Activated T-cell treated with anti-CD3 and anti-CD28 coated beads, Interleukin-2, amount 50 U/mL, for 72 hours (primary cell): Measurements from ENCODE around the gene PRKCE. TPM values are rescaled to one million over a fixed set of nuclear protein-coding genes. Genes with fewer than 3 reads are reported as not detected.
"Not testable (repeated sequence)": the region's sequence is repeated elsewhere in the genome, so short reads cannot be mapped to it uniquely, and the experiment has no call there.

Experiments used
- ATAC-seq, 2 donors: fragments of 150-1000 bp; cut with Tn5 transposase; replicated peaks in 1 of 2; 2 replicates each; pipeline ENCODE4 v1.10.0; 2021; ENCODE audit warnings: moderate library complexity in 2 of 2, mild to moderate bottlenecking in 1 of 2
- DNase-seq, 2 donors: peaks; one replicate each; pipeline ENCODE4 v3.0.0; 2021 to 2022; ENCODE audit warnings: mixed read lengths in 1 of 2
- H3K27ac Mint-ChIP-seq: one replicate; pipeline ENCODE4 v1.8.0; 2022; ENCODE audit warnings: mild to moderate bottlenecking, moderate library complexity, mixed read lengths
- H3K27me3 Mint-ChIP-seq: one replicate; pipeline ENCODE4 v1.8.0; 2022; ENCODE audit warnings: low read depth, mixed read lengths
- H3K36me3 Mint-ChIP-seq, 2 donors: one replicate each; pipeline ENCODE4 v1.8.0; 2022; ENCODE audit warnings: mixed read lengths in 2 of 2, mild to moderate bottlenecking in 1 of 2; ENCODE audit not compliant: insufficient read depth in 2 of 2
- H3K4me1 Mint-ChIP-seq: one replicate; pipeline ENCODE4 v1.8.0; 2022; ENCODE audit warnings: low read depth, mixed read lengths
- H3K4me3 Mint-ChIP-seq, 2 donors: one replicate each; pipeline ENCODE4 v1.8.0; 2022; ENCODE audit warnings: mild to moderate bottlenecking in 2 of 2, mixed read lengths in 2 of 2, moderate library complexity in 2 of 2
- H3K9me3 Mint-ChIP-seq, 2 donors: one replicate each; pipeline ENCODE4 v1.8.0; 2022; ENCODE audit warnings: mixed read lengths in 2 of 2
- total RNA-seq, 2 donors: library from RNA; stranded (reverse); gene quantifications; one replicate each; pipeline ENCODE4 v1.2.3, GENCODE V29; 2022

The PRKCE gene
- total RNA-seq, 2 donors from 2014 or later, result 19.3 to 35.3 TPM

GRCh38 chr2:45851576-45852304 is 200.3 kb downstream of the PRKCE start:
- Mint-ChIP-seq H3K4me1 (peaks cover 30% of the 10 kb centered on the region), H3K4me3 (no peak overlapping the region), H3K36me3 (peaks cover 4 to 7% of the 10 kb centered on the region in 2 donors), H3K9me3 (peaks cover 0 to 2% of the 10 kb centered on the region in 2 donors), H3K27ac (no peak overlapping the region), H3K27me3 (no peaks in the 10 kb centered on the region)
- no peak for ATAC-seq
- DNase-seq, result no peak

GRCh38 chr2:45852450-45853150 is 201.1 kb downstream of the PRKCE start:
- Mint-ChIP-seq H3K4me3 (no peak overlapping the region), H3K27me3 (no peaks in the 10 kb centered on the region), H3K27ac (no peak overlapping the region), H3K36me3 (peaks cover 4 to 7% of the 10 kb centered on the region in 2 donors), H3K9me3 (peaks cover 0 to 2% of the 10 kb centered on the region in 2 donors), H3K4me1 (peaks cover 32% of the 10 kb centered on the region)
- ATAC-seq, result no peak
- DNase-seq, result no peak

GRCh38 chr2:45855374-45855773 is 203.9 kb downstream of the PRKCE start:
- ATAC-seq, result no peak
- peaks cover 40% of the 10 kb centered on the region for H3K4me1 Mint-ChIP-seq
- no peak for DNase-seq
- peaks cover 4% of the 10 kb centered on the region in 2 donors for H3K36me3 Mint-ChIP-seq
- no peak overlapping the region for H3K4me3 Mint-ChIP-seq
- no peak overlapping the region for H3K27ac Mint-ChIP-seq
- H3K9me3 Mint-ChIP-seq, result peaks cover 0 to 2% of the 10 kb centered on the region in 2 donors
- no peaks in the 10 kb centered on the region for H3K27me3 Mint-ChIP-seq

GRCh38 chr2:45856391-45857274 is 205.2 kb downstream of the PRKCE start:
- Mint-ChIP-seq H3K4me1 (peaks cover 38% of the 10 kb centered on the region), H3K27me3 (no peaks in the 10 kb centered on the region), H3K27ac (no peak overlapping the region), H3K4me3 (no peak overlapping the region), H3K9me3 (no peaks in the 10 kb centered on the region), H3K36me3 (no peaks in the 10 kb centered on the region)
- DNase-seq (no peak), ATAC-seq (no peak)

- H3K36me3 Mint-ChIP-seq, result no peaks in the 10 kb centered on the region
- no peaks in the 10 kb centered on the region for H3K9me3 Mint-ChIP-seq
- ATAC-seq (no peak), DNase-seq (no peak)
- H3K4me1 Mint-ChIP-seq, result peaks cover 41% of the 10 kb centered on the region
- no peak overlapping the region for H3K27ac Mint-ChIP-seq
- H3K4me3 Mint-ChIP-seq, result no peak overlapping the region
- H3K27me3 Mint-ChIP-seq, result no peaks in the 10 kb centered on the region
These were observed 205.8 kb downstream of the PRKCE start for GRCh38 chr2:45857275-45857609.

GRCh38 chr2:45857867-45858520 is 206.5 kb downstream of the PRKCE start:
- Mint-ChIP-seq H3K4me3 (no peak overlapping the region), H3K36me3 (no peaks in the 10 kb centered on the region), H3K4me1 (peaks cover 49% of the 10 kb centered on the region), H3K9me3 (no peaks in the 10 kb centered on the region), H3K27ac (no peak overlapping the region), H3K27me3 (no peaks in the 10 kb centered on the region)
- ATAC-seq (peak; percentile 19 to 33), DNase-seq (no peak)

DNA sequence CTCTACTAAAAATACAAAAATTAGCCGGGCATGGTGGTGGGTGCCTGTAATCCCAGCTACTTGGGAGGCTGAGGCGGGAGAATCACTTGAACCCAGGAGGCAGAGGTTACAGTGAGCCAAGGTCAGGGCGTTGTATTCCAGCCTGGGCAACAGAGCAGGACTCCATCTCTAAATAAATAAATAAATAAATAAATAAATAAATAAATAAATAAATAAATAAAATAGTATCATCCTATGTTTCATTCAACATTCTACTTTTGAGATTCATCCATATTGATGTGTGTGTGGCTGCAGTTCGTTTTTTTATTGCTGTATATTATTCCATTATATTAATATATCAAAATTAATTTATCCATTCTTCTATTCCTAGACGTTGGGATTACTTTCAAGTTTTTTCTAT is 207.4 kb downstream of the PRKCE start:
- not testable (repeated sequence) for H3K9me3 Mint-ChIP-seq, DNase-seq, H3K27ac Mint-ChIP-seq, H3K36me3 Mint-ChIP-seq, H3K4me3 Mint-ChIP-seq, ATAC-seq, H3K27me3 Mint-ChIP-seq
- H3K4me1 Mint-ChIP-seq, result peaks cover 51% of the 10 kb centered on the region

GRCh38 chr2:45859682-45860081 is 208.2 kb downstream of the PRKCE start:
- Mint-ChIP-seq H3K4me1 (peaks cover 51% of the 10 kb centered on the region), H3K27ac (peak overlapping the region; percentile 69), H3K36me3 (no peaks in the 10 kb centered on the region), H3K9me3 (no peaks in the 10 kb centered on the region), H3K27me3 (no peaks in the 10 kb centered on the region), H3K4me3 (peak overlapping the region in 1 of 2 donors; percentile 85)
- DNase-seq, result no peak
- ATAC-seq, result peak in 1 of 2 donors; percentile 70

- no peaks in the 10 kb centered on the region for H3K27me3 Mint-ChIP-seq
- no peaks in the 10 kb centered on the region for H3K9me3 Mint-ChIP-seq
- peak overlapping the region; percentile 69 for H3K27ac Mint-ChIP-seq
- peaks cover 51% of the 10 kb centered on the region for H3K4me1 Mint-ChIP-seq
- DNase-seq, result peak; percentile 14 to 18
- peak overlapping the region; percentile 80 to 85 for H3K4me3 Mint-ChIP-seq
- ATAC-seq, result peak; percentile 51 to 58
- no peaks in the 10 kb centered on the region for H3K36me3 Mint-ChIP-seq
These were observed 209.0 kb downstream of the PRKCE start for GRCh38 chr2:45860136-45861121.

DNA sequence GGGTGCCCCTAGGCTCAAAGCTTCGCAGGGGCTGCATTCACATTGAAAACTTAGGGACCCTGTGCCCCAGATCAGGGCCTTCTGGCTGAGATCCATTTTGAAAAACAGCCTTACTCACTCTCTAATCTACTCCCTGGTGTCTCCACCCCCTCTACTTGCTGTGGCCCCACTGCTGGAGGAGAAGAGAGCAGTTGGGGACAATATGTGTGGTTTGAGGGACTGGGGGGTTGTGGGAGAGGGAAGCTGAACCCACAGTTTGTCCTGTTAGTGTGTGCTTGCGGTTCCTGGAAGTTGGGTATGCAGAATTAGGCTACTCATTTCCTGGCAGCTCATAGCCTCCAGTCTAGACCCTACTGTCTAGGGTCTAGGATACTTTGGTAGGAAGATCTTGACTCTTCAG is 211.4 kb downstream of the PRKCE start:
- H3K9me3 Mint-ChIP-seq, result no peaks in the 10 kb centered on the region
- H3K36me3 Mint-ChIP-seq, result no peaks in the 10 kb centered on the region
- no peaks in the 10 kb centered on the region for H3K27me3 Mint-ChIP-seq
- ATAC-seq, result peak; percentile 7 to 28
- peaks cover 43% of the 10 kb centered on the region for H3K4me1 Mint-ChIP-seq
- DNase-seq, result no peak
- no peak overlapping the region for H3K4me3 Mint-ChIP-seq
- H3K27ac Mint-ChIP-seq, result no peak overlapping the region

GRCh38 chr2:45864121-45864520 is 212.6 kb downstream of the PRKCE start:
- no peaks in the 10 kb centered on the region for H3K27me3 Mint-ChIP-seq
- no peak overlapping the region for H3K27ac Mint-ChIP-seq
- H3K4me3 Mint-ChIP-seq, result no peak overlapping the region
- no peaks in the 10 kb centered on the region for H3K9me3 Mint-ChIP-seq
- no peak for ATAC-seq
- no peak for DNase-seq
- no peaks in the 10 kb centered on the region for H3K36me3 Mint-ChIP-seq
- peaks cover 33% of the 10 kb centered on the region for H3K4me1 Mint-ChIP-seq

DNA sequence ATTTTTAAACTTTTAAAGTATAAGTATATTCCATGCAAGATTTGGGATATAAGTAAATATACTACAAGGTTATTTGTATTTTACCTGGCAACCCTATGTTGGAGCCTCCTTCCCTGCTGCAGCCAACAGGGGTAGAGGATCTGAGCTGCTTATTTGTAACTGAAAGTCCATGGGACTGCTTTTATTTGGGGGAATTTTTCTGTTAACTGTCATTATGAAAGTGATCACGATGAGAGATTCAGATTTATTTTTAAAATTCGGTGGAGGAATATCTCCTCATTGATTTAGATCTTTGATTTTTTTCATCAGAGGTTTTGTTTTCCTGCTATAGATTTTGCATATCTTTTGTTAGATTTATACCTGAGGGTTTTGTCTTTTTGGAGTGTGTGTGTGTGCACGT is 215.9 kb downstream of the PRKCE start:
- peaks cover 8% of the 10 kb centered on the region for H3K4me1 Mint-ChIP-seq
- H3K27me3 Mint-ChIP-seq, result no peaks in the 10 kb centered on the region
- no peak for DNase-seq
- H3K4me3 Mint-ChIP-seq, result no peak overlapping the region
- no peaks in the 10 kb centered on the region for H3K36me3 Mint-ChIP-seq
- H3K9me3 Mint-ChIP-seq, result no peaks in the 10 kb centered on the region
- no peak for ATAC-seq
- peak overlapping the region; percentile 68 for H3K27ac Mint-ChIP-seq
